ENCODE data around the gene FRMD6.

- TF ChIP-seq CTCF (IDR thresholded peaks at IDR 0.05) (no peak), TCF7L2 (IDR thresholded peaks at IDR 0.05; ENCODE audit: low read depth, low read length) (no peak), POLR2AphosphoS5 (IDR thresholded peaks at IDR 0.05; ENCODE audit: low read depth, low read length) (no peak), REST (IDR thresholded peaks at IDR 0.05; ENCODE audit: insufficient read depth in 1 of 2, low read depth in 2 of 2, low read length in 1 of 2) (no peak)
Measured at GRCh38 chr14:51660741-51661140, 9.0 kb downstream of the FRMD6 start.

Data from Panc1 (cell line).